Uterus (tissue), 2 donors: ENCODE results near the gene CPA3.

Experiments used
- CTCF ChIP-seq, 4 experiments: fragments of 200-600 bp in 2 of 4; fragments of 450-650 bp in 2 of 4; sonication (generic) in 2 of 4; IDR thresholded peaks; one replicate each; pipeline ENCODE4 v1.5.1; 2016 to 2019; ENCODE audit warnings: antibody characterized with exemption in 4 of 4, mild to moderate bottlenecking in 2 of 4, moderate library complexity in 1 of 4
- POLR2A ChIP-seq, 2 donors: fragments of 450-650 bp; IDR thresholded peaks; one replicate each; pipeline ENCODE4 v1.6.1; 2016; ENCODE audit warnings: antibody characterized with exemption in 2 of 2, mild to moderate bottlenecking in 1 of 2, moderate library complexity in 1 of 2

DNA sequence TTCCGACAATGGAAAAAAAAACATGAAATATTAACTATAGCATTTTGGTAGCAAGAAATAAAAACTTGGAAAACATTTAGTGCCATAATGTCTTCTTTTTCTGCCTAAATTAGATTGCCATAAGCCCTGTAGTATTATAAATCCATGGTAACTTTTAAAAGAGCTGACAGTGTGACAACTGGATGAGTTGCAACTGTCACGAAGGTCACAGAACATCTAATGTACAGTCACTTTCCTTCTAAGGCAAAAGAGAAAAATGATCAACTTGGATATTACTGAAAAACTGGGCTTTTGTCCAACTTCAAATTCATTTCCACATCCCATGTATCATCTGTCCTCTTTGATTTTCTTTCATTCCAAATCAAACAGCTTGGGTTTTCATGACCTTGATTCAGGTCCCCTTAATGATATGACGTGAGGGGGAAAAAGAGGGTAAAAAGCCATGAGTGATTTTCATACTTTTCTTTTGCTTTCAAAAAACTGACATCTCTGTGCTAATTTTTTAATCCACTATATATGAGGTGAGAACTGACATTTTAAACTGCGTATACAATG, 36.9 kb upstream of the CPA3 start:
- no peak for TF ChIP-seq CTCF (IDR thresholded peaks at IDR 0.05)
- no peak for TF ChIP-seq POLR2A (IDR thresholded peaks at IDR 0.05)
